K562 (cell line): Measurements from ENCODE around the gene NME9. TPM values are rescaled to one million over a fixed set of nuclear protein-coding genes. Genes with fewer than 3 reads are reported as not detected.
A peak's percentile ranks its signal among the peaks of the same experiment; 100 is the strongest.

Experiments
- ATF2 ChIP-seq: sonication (generic); formaldehyde crosslinking; IDR thresholded peaks from 2 replicates; pipeline ENCODE4 v1.8.1; 2022; ENCODE audit warnings: missing genetic modification reagents
- ATF7 ChIP-seq: fragments of 450-650 bp; IDR thresholded peaks from 2 replicates; pipeline ENCODE4 v1.7.1; 2014; ENCODE audit warnings: mild to moderate bottlenecking, moderate library complexity
- CBFA2T3 ChIP-seq: fragments of 450-650 bp; IDR thresholded peaks from 2 replicates; pipeline ENCODE4 v1.6.1; 2017
- CEBPB ChIP-seq: fragments of 450-650 bp; IDR thresholded peaks from 2 replicates; pipeline ENCODE4 v1.6.1; 2016; ENCODE audit warnings: missing genetic modification characterization, missing compliant biosample characterization
- CSDE1 ChIP-seq, 2 experiments: fragments of 450-650 bp; IDR thresholded peaks; 2 replicates each; pipeline ENCODE4 v1.6.1; 2016; ENCODE audit warnings: mild to moderate bottlenecking in 1 of 2
- DPF2 ChIP-seq: fragments of 450-650 bp; IDR thresholded peaks from 2 replicates; pipeline ENCODE4 v1.6.1; 2016
- E4F1 ChIP-seq: fragments of 250-450 bp; sonication (Bioruptor Pico); IDR thresholded peaks from 2 replicates; pipeline ENCODE4 v1.5.0; 2021; ENCODE audit warnings: mild to moderate bottlenecking, borderline replicate concordance
- GTF2E2 ChIP-seq: fragments of 200-800 bp; sonication (Bioruptor generic); IDR thresholded peaks from 2 replicates; pipeline ENCODE4 v1.6.1; 2016; ENCODE audit warnings: missing genetic modification characterization, missing compliant biosample characterization
- HMGN3 ChIP-seq: IDR thresholded peaks from 2 replicates; pipeline ENCODE4 v1.6.1; 2011; ENCODE audit warnings: borderline replicate concordance, low read depth, mild to moderate bottlenecking, mixed read lengths, low read length; ENCODE audit not compliant: insufficient read length; ENCODE audit errors: extremely low read depth
- ILK ChIP-seq: fragments of 450-650 bp; IDR thresholded peaks from 2 replicates; pipeline ENCODE4 v1.6.1; 2016; ENCODE audit warnings: missing genetic modification characterization, low read depth, mild to moderate bottlenecking, missing compliant biosample characterization, moderate library complexity, borderline replicate concordance
- KDM4B ChIP-seq, 2 experiments: fragments of 450-650 bp in 1 of 2; sonication (generic) in 1 of 2; IDR thresholded peaks; 2 replicates each; pipeline ENCODE4 v1.6.1; 2016 to 2017; ENCODE audit warnings: borderline replicate concordance in 2 of 2, antibody characterized with exemption in 1 of 2, low read depth in 1 of 2, mild to moderate bottlenecking in 1 of 2
- KHSRP ChIP-seq: fragments of 450-650 bp; IDR thresholded peaks from 2 replicates; pipeline ENCODE4 v1.6.1; 2017
- LCOR ChIP-seq: sonication (generic); formaldehyde crosslinking; IDR thresholded peaks from 2 replicates; pipeline ENCODE4 v1.8.0; 2022; ENCODE audit warnings: mild to moderate bottlenecking, missing genetic modification reagents
- RCOR1 ChIP-seq, 2 experiments: IDR thresholded peaks; 2 replicates each; pipeline ENCODE4 v1.6.1; 2012; ENCODE audit warnings: low read depth in 2 of 2, low read length in 2 of 2, borderline replicate concordance in 1 of 2, improper control_type of control experiment in 1 of 2
- SMAD3 ChIP-seq: fragments of 450-650 bp; formaldehyde crosslinking; conservative IDR thresholded peaks from 2 replicates; pipeline ENCODE4 v1.4.0; 2020; ENCODE audit warnings: mild to moderate bottlenecking
- SMARCA4 ChIP-seq: fragments of 450-650 bp; IDR thresholded peaks from 2 replicates; pipeline ENCODE4 v1.6.1; 2016
- XRCC3 ChIP-seq: fragments of 450-650 bp; IDR thresholded peaks from 2 replicates; pipeline ENCODE4 v1.6.1; 2017; ENCODE audit warnings: mild to moderate bottlenecking, moderate library complexity
- ZBTB12 ChIP-seq: fragments of 250-450 bp; sonication (Bioruptor Pico); IDR thresholded peaks from 2 replicates; pipeline ENCODE4 v1.4.0; 2020
- ZBTB34 ChIP-seq: fragments of 250-450 bp; sonication (Bioruptor Pico); IDR thresholded peaks from 2 replicates; pipeline ENCODE4 v1.8.0; 2021; ENCODE audit warnings: mild to moderate bottlenecking, moderate library complexity
- ZEB2 ChIP-seq: fragments of 450-650 bp; IDR thresholded peaks from 2 replicates; pipeline ENCODE4 v1.6.1; 2016
- ZFPM2 ChIP-seq: fragments of 250-450 bp; sonication (Bioruptor Pico); IDR thresholded peaks from 2 replicates; pipeline ENCODE4 v1.5.1; 2022; ENCODE audit warnings: mild to moderate bottlenecking
- ZNF311 ChIP-seq: fragments of 250-450 bp; sonication (Bioruptor Pico); IDR thresholded peaks from 2 replicates; pipeline ENCODE4 v1.4.0; 2020; ENCODE audit warnings: mild to moderate bottlenecking, moderate library complexity
- ZNF347 ChIP-seq: fragments of 450-650 bp; formaldehyde crosslinking; IDR thresholded peaks from 2 replicates; pipeline ENCODE4 v1.4.0; 2020; ENCODE audit warnings: low read depth, mild to moderate bottlenecking, moderate library complexity
- ZNF354B ChIP-seq: fragments of 250-450 bp; sonication (Bioruptor Pico); IDR thresholded peaks from 2 replicates; pipeline ENCODE4 v1.4.0; 2020
- polyA plus RNA-seq, 8 experiments: library from polyadenylated mRNA; depleted of rRNA in 4 of 8; stranded (reverse) in 5 of 8; unstranded in 3 of 8; fragments of >200 nt; fragmentation: Nextera tagmentation in 2 of 8; fragmentation: Illumina TruSeq in 1 of 8; extraction: Ambion mirVana in 2 of 8; extraction: Trizol in 1 of 8; gene quantifications; 2 replicates each; pipeline versions ENCODE4 v1.2.1 to v1.2.3, GENCODE V29; 2011 to 2014; ENCODE audit warnings: inconsistent platforms in 1 of 8, missing spikeins in 1 of 8
- total RNA-seq, 7 experiments: library from RNA; depleted of rRNA in 6 of 7; stranded (reverse); fragments of >200 nt in 6 of 7; fragmentation: Illumina TruSeq in 2 of 7; extraction: Trizol in 2 of 7; gene quantifications; 2 replicates each; pipeline versions ENCODE4 v1.2.1 to v1.2.3, GENCODE V29; 2011 to 2021; ENCODE audit warnings: low replicate concordance in 1 of 7

NME9 gene
- total and polyA plus RNA-seq, 9 of the 15 experiments (the other 6 are each of a cell fraction or from before 2014, with no cell fraction given): 0.05 to 0.15 (median 0.13) TPM; not detected in 6

- TF ChIP-seq ZBTB34 (no peak), KHSRP (no peak), ATF7 (no peak), ILK (tag) (no peak), ZNF311 (CRISPR knock-in tag) (no peak), GTF2E2 (tag) (no peak), SMAD3 (no peak), HMGN3 (no peak), ATF2 (CRISPR knock-in tag) (no peak), CSDE1 (IDR thresholded peaks at IDR 0.05) (no peak), CEBPB (tag) (no peak), ZEB2 (no peak), ZBTB12 (CRISPR knock-in tag) (no peak), CBFA2T3 (peak; percentile 53), ZFPM2 (CRISPR knock-in tag) (no peak), KDM4B (IDR thresholded peaks at IDR 0.05; ENCODE audit: borderline replicate concordance in 2 of 2, low read depth in 1 of 2) (no peak), LCOR (CRISPR knock-in tag) (no peak), SMARCA4 (peak; percentile 37; the same call in 1 of the 2 replicates), XRCC3 (no peak), ZNF347 (CRISPR knock-in tag) (no peak), RCOR1 (IDR thresholded peaks at IDR 0.05; ENCODE audit: borderline replicate concordance in 1 of 2, low read depth in 2 of 2, low read length in 2 of 2) (peak in 1 of 2 experiments; percentile 46; a peak in 1 of 4 replicates), ZNF354B (CRISPR knock-in tag) (no peak), DPF2 (no peak), E4F1 (CRISPR knock-in tag) (no peak)
Measured at GRCh38 chr3:138374573-138375134, 45.0 kb upstream of the NME9 start (continued).
